GM23338 (cell line): ENCODE results near the gene NADK. TPM values are rescaled to one million over a fixed set of nuclear protein-coding genes. Genes with fewer than 3 reads are reported as not detected.
"Not testable (repeated sequence)": the region's sequence is repeated elsewhere in the genome, so short reads cannot be mapped to it uniquely, and the experiment has no call there.

Source experiments
- ATAC-seq: fragments of 200-7000 bp; cut with Tn5 transposase; 3 replicates; pipeline ENCODE4 v1.9.1; 2020
- DNase-seq: peaks from one replicate; pipeline ENCODE4 v3.0.0-alpha.2; 2015; ENCODE audit warnings: low spot score
- H2AFZ ChIP-seq: fragments of 200-600 bp; sonication (generic); 2 replicates; pipeline ENCODE4 v1.8.0; 2016; ENCODE audit warnings: antibody characterized with exemption, mild to moderate bottlenecking, moderate library complexity
- H3F3A ChIP-seq: fragments of 200-600 bp; sonication (generic); replicated peaks from 2 replicates; pipeline ENCODE4 v1.8.0; 2017; ENCODE audit warnings: antibody characterized with exemption, mixed run types, low read depth
- H3K27ac ChIP-seq: fragments of 200-600 bp; sonication (generic); 2 replicates; pipeline ENCODE4 v1.6.1; 2016; ENCODE audit warnings: low read depth
- H3K27me3 ChIP-seq: fragments of 200-600 bp; sonication (generic); 2 replicates; pipeline ENCODE4 v1.8.0; 2016; ENCODE audit warnings: mild to moderate bottlenecking, mixed run types, moderate library complexity; ENCODE audit not compliant: insufficient read depth
- H3K36me3 ChIP-seq: fragments of 200-600 bp; sonication (generic); 2 replicates; pipeline ENCODE4 v1.8.0; 2016; ENCODE audit warnings: mild to moderate bottlenecking; ENCODE audit not compliant: insufficient read depth
- H3K4me1 ChIP-seq: fragments of 200-600 bp; sonication (generic); 2 replicates; pipeline ENCODE4 v1.8.0; 2016; ENCODE audit warnings: mild to moderate bottlenecking, moderate library complexity; ENCODE audit not compliant: insufficient read depth
- H3K4me2 ChIP-seq: fragments of 200-600 bp; sonication (generic); 2 replicates; pipeline ENCODE4 v1.7.1; 2017; ENCODE audit warnings: mixed run types
- H3K4me3 ChIP-seq: fragments of 200-600 bp; sonication (generic); 2 replicates; pipeline ENCODE4 v1.6.1; 2016; ENCODE audit warnings: mixed run types
- H3K79me2 ChIP-seq: fragments of 200-600 bp; sonication (generic); replicated peaks from 2 replicates; pipeline ENCODE4 v1.8.0; 2017; ENCODE audit warnings: mild to moderate bottlenecking; ENCODE audit not compliant: insufficient read depth
- H3K9me2 ChIP-seq: fragments of 200-600 bp; sonication (generic); 2 replicates; pipeline ENCODE4 v1.8.0; 2017; ENCODE audit not compliant: insufficient read depth
- H4K20me1 ChIP-seq: fragments of 200-600 bp; sonication (generic); replicated peaks from 2 replicates; pipeline ENCODE4 v1.8.0; 2017; ENCODE audit warnings: mild to moderate bottlenecking; ENCODE audit not compliant: insufficient read depth
- H3K27ac Mint-ChIP-seq: 2 replicates; pipeline ENCODE4 v1.8.0; 2020; ENCODE audit warnings: inconsistent platforms, mild to moderate bottlenecking, moderate library complexity, mixed read lengths
- H3K27me3 Mint-ChIP-seq: 3 replicates; pipeline ENCODE4 v1.8.0; 2022; ENCODE audit warnings: low read depth, mild to moderate bottlenecking, moderate library complexity, mixed read lengths, inconsistent platforms; ENCODE audit not compliant: insufficient read depth, poor library complexity
- H3K36me3 Mint-ChIP-seq: 3 replicates; pipeline ENCODE4 v1.8.0; 2021; ENCODE audit warnings: low read depth, mild to moderate bottlenecking, inconsistent platforms, moderate library complexity, mixed read lengths
- H3K4me1 Mint-ChIP-seq: 3 replicates; pipeline ENCODE4 v1.8.0; 2020; ENCODE audit warnings: mild to moderate bottlenecking, inconsistent platforms, mixed read lengths
- H3K4me3 Mint-ChIP-seq: 3 replicates; pipeline ENCODE4 v1.8.0; 2021; ENCODE audit warnings: moderate library complexity, mild to moderate bottlenecking, inconsistent platforms, mixed read lengths
- H3K9me3 Mint-ChIP-seq: 3 replicates; pipeline ENCODE4 v1.8.0; 2020; ENCODE audit warnings: moderate library complexity, mild to moderate bottlenecking, inconsistent platforms, mixed read lengths
- polyA plus RNA-seq: library from polyadenylated mRNA; unstranded; fragments of >200 nt; fragmentation: Nextera tagmentation; extraction: Ambion mirVana; gene quantifications from 2 replicates; pipeline ENCODE4 v1.2.1, GENCODE V29; 2016
- total RNA-seq: library from RNA; depleted of rRNA; stranded (reverse); fragments of >200 nt; shearing (Covaris generic); gene quantifications from 2 replicates; pipeline ENCODE4 v1.2.3, GENCODE V29; 2014

NADK gene
- total and polyA plus RNA-seq, 2 experiments from 2014 or later = 45.3 to 73.2 TPM

DNA sequence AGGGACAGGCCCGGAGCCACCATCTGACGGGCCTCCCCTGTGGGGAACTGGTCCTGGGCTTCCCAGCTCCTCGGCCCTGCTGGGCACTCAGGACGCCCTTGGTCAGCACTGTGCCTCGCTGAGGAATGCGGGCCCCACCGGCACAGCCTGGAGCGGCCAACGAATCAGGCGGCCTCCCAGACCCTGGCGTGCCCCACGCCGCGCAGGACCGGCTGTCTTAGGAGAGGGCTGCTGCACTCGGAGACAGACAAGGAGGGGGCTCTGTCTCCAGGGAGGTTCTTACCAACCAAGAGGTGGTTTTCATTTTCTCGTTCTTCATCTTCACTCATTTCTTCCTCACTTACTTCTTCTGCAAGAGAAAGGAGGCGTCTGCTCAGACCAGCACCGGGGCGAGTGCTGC, 70.4 kb downstream of the NADK start:
- H3K36me3 ChIP-seq, H3K27ac ChIP-seq, H3K4me2 ChIP-seq, H3K4me3 Mint-ChIP-seq, DNase-seq, H2AFZ ChIP-seq, H4K20me1 ChIP-seq, H3K4me3 ChIP-seq, H3K79me2 ChIP-seq, H3K27me3 Mint-ChIP-seq, ATAC-seq, H3K4me1 Mint-ChIP-seq, H3K27ac Mint-ChIP-seq, H3K9me2 ChIP-seq, H3K9me3 Mint-ChIP-seq, H3K27me3 ChIP-seq, H3K36me3 Mint-ChIP-seq, H3F3A ChIP-seq, H3K4me1 ChIP-seq: not testable (repeated sequence)

DNA sequence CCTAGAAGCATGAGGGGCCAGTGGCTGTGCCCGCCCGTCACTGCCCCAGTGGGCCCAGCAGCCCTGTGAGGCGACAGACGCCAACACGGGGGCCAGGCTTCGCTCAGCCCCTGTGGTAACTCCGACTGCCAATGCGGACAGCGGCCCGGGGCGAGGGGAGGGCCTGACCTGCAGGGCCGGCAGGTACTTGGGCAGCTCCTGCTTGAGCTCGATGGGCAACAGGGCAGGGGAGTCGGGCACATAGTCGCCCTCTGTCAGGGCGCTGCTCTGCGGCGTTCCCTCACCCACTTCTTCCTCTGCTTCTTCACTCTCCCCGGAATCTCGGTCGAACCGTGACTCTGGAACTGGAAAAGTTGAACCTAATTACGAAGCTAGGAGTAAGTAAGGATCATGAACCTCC, 71.0 kb downstream of the NADK start:
- H3K4me3 Mint-ChIP-seq, H3K27me3 Mint-ChIP-seq, H3K4me1 ChIP-seq, H3K36me3 Mint-ChIP-seq, DNase-seq, H3K9me2 ChIP-seq, H2AFZ ChIP-seq, H3K4me3 ChIP-seq, H3K27ac ChIP-seq, H4K20me1 ChIP-seq, H3K27ac Mint-ChIP-seq, H3K4me1 Mint-ChIP-seq, H3K27me3 ChIP-seq, H3K9me3 Mint-ChIP-seq, H3K79me2 ChIP-seq, ATAC-seq, H3K36me3 ChIP-seq, H3K4me2 ChIP-seq, H3F3A ChIP-seq: not testable (repeated sequence)

- H3K9me3 Mint-ChIP-seq, H3K27me3 Mint-ChIP-seq, H3K4me1 Mint-ChIP-seq, H3K4me3 ChIP-seq, H3K27ac ChIP-seq, DNase-seq, H3K27me3 ChIP-seq, ATAC-seq, H3K4me2 ChIP-seq, H3K27ac Mint-ChIP-seq, H2AFZ ChIP-seq, H3K36me3 ChIP-seq, H3K36me3 Mint-ChIP-seq, H3K9me2 ChIP-seq, H3F3A ChIP-seq, H3K4me1 ChIP-seq, H3K79me2 ChIP-seq, H4K20me1 ChIP-seq, H3K4me3 Mint-ChIP-seq: not testable (repeated sequence)
These were observed 72.6 kb downstream of the NADK start for GRCh38 chr1:1705623-1706022.

DNA sequence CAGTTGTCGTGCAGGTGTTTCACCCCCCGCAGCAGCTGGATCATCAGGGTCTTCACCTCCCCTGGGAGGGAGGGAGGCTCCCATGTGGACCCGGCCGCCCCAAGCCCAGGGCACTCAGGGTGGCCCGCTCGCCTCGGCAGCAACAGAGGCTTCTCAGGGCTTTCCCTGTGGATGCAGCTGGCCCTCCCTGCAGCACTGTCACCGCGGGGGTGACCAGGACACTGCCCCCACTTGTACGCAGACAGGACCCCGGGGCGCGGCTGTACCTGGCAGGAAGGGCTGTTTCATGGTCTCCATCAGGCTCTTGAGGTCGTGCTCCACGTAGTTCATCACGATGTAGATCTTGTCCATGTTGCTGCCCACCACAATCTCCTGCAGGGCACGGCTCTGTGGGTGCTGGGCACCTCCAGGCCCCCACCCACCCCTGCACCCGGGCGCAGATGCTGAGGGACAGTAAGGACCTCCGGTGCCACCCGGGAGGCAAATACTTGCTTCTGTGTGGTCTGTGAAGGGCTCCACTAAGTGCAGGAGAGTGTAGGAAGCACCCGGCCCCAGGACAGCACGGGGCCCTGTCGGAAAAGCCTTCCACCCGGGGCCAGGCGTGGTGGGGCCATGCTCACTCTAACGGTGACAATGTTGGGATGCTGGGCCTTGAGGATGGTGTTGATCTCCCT, 73.8 kb downstream of the NADK start:
- not testable (repeated sequence) for H3K27me3 Mint-ChIP-seq, H3K4me3 Mint-ChIP-seq, H3K9me2 ChIP-seq, H3K27ac ChIP-seq, H3K36me3 Mint-ChIP-seq, H3K27me3 ChIP-seq, H3K4me1 ChIP-seq, H2AFZ ChIP-seq, DNase-seq, H3K4me3 ChIP-seq, ATAC-seq, H3K9me3 Mint-ChIP-seq, H3F3A ChIP-seq, H3K36me3 ChIP-seq, H3K27ac Mint-ChIP-seq, H3K4me1 Mint-ChIP-seq, H3K79me2 ChIP-seq, H3K4me2 ChIP-seq, H4K20me1 ChIP-seq
